ENCODE results near the gene PVALEF.

PVALEF gene

DNA sequence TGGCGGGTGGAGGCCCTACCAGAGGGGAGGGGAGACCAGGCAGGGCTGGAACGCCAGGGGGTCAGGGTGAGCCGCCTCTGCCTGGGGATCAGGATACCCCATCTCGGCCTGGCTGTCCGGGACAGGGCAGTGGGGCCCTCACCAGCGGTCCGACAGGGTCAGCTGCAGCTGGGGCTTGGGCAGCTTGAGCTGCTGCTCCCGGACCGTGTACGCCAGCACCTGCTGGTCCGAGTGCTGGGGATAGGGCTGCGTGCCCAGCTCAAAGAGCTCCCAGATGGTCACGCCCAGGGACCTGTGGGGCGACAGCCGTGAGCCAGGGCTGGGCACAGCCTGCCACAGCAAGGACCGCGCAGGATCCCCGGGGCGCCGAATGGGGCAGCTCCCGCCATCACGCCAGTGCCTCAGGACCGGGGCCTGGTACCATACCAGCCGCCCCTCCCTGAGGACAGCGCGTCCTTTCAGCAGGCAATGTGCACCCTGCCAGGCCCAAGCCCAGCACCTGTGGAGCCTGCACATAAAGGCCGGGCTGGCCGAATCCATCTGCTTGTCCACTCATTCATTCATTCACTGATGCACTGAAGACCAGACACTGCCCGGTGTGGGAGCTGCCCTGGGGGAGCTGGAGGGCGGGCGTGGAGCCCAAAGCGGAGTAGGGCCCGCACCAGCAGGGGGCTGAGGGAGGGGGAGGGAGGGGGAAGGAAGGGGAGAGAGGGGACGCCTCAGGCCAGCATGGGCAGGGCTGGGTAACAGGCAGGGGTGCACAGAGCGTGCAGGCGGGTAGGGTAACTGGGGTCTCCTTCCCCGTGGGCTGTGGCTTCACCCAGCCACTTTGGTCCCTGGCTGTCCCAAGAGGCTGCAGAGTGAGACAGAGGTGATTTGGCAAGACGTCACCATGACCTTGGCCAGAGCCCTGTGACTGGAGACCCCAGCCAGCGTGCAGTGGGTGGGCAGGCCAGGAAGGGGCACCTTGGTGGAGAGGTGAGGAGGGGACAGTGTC is 42.0 kb upstream of the PVALEF start:
- Histone ChIP-seq H3K4me1 (ENCODE audit: control insufficient read depth, insufficient read depth, low read length) (peaks cover 3% of the 10 kb centered on the region), H3K36me3 (ENCODE audit: control insufficient read depth, insufficient read depth, low read length) (no peaks in the 10 kb centered on the region), H3K27me3 (ENCODE audit: control insufficient read depth, insufficient read depth, low read length) (peaks cover 6% of the 10 kb centered on the region), H3K9ac (ENCODE audit: low read length) (no peak overlapping the region), H3K27ac (ENCODE audit: low read depth, low read length) (no peak overlapping the region), H3K4me3 (ENCODE audit: low read length) (no peak overlapping the region)

- Histone ChIP-seq H3K27ac (ENCODE audit: low read depth, low read length) (no peak overlapping the region), H3K9ac (ENCODE audit: low read length) (no peak overlapping the region), H3K27me3 (ENCODE audit: control insufficient read depth, insufficient read depth, low read length) (no peaks in the 10 kb centered on the region), H3K4me1 (ENCODE audit: control insufficient read depth, insufficient read depth, low read length) (no peaks in the 10 kb centered on the region), H3K36me3 (ENCODE audit: control insufficient read depth, insufficient read depth, low read length) (no peaks in the 10 kb centered on the region), H3K4me3 (ENCODE audit: low read length) (no peak overlapping the region)
Observed at GRCh38 chr17:81124377-81124776, 40.9 kb upstream of the PVALEF start.

- Histone ChIP-seq H3K36me3 (ENCODE audit: control insufficient read depth, insufficient read depth, low read length) (no peaks in the 10 kb centered on the region), H3K27me3 (ENCODE audit: control insufficient read depth, insufficient read depth, low read length) (no peaks in the 10 kb centered on the region), H3K4me3 (ENCODE audit: low read length) (no peak overlapping the region), H3K9ac (ENCODE audit: low read length) (no peak overlapping the region), H3K27ac (ENCODE audit: low read depth, low read length) (no peak overlapping the region), H3K4me1 (ENCODE audit: control insufficient read depth, insufficient read depth, low read length) (no peaks in the 10 kb centered on the region)
Observed at GRCh38 chr17:81125573-81126081, 39.7 kb upstream of the PVALEF start.

- H3K27me3 ChIP-seq (ENCODE audit: control insufficient read depth, insufficient read depth, low read length): no peaks in the 10 kb centered on the region
- H3K27ac ChIP-seq (ENCODE audit: low read depth, low read length): no peak overlapping the region
- H3K9ac ChIP-seq (ENCODE audit: low read length): no peak overlapping the region
- H3K4me3 ChIP-seq (ENCODE audit: low read length): no peak overlapping the region
- H3K36me3 ChIP-seq (ENCODE audit: control insufficient read depth, insufficient read depth, low read length): no peaks in the 10 kb centered on the region
- no peaks in the 10 kb centered on the region for H3K4me1 ChIP-seq (ENCODE audit: control insufficient read depth, insufficient read depth, low read length)
Observed at GRCh38 chr17:81126281-81127132, 38.8 kb upstream of the PVALEF start.

DNA sequence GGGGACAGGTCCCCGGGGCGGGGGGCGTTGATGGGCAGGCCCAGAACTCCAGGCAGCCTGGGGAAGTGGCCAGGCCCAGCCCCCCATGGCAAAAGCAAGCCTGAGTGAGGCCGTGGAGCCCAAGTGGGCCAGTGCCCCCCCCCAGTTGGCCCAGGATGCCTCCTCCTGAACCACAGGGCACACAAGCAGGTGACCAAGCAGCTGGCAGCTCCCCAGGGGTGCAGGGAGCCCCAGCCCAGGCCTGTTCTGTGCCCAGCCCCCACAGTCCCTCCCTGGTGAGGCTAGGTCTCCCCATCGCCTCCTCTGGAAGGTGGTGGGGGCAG is 38.2 kb upstream of the PVALEF start:
- Histone ChIP-seq H3K9ac (ENCODE audit: low read length) (no peak overlapping the region), H3K27ac (ENCODE audit: low read depth, low read length) (no peak overlapping the region), H3K36me3 (ENCODE audit: control insufficient read depth, insufficient read depth, low read length) (no peaks in the 10 kb centered on the region), H3K4me1 (ENCODE audit: control insufficient read depth, insufficient read depth, low read length) (no peaks in the 10 kb centered on the region), H3K27me3 (ENCODE audit: control insufficient read depth, insufficient read depth, low read length) (no peaks in the 10 kb centered on the region), H3K4me3 (ENCODE audit: low read length) (no peak overlapping the region)

DNA sequence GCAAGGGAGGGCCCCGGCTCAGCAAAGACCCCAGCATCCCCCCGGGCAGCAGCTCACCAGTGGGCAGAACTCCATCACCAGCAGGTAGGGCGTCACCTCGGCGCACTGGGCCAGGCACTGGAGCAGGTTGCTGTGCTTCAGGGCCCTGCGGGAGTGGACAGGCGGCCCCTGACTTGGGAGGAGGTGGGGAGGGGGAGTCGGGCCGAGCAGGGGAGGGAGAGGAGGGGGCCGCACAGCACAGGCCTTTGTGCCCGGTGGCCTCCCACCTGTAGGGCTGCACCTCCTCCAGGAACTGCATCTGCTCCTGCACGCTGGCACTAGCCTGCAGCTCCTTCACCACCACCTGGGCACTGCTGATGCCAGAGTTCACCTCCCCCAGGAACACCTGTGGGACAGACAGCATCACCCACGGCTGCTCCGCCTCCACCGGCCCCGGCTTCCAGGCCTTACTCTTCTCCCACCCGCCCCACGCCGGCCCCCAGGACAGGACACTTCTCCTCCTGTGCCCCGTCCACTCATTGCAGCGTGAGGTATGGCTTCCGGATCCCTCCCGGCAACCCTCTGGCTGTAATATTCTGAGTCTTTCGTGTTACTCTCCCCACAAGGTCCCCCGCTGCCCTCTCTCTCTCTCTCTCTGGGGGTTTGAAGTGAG is 37.7 kb upstream of the PVALEF start:
- Histone ChIP-seq H3K4me1 (ENCODE audit: control insufficient read depth, insufficient read depth, low read length) (no peaks in the 10 kb centered on the region), H3K27me3 (ENCODE audit: control insufficient read depth, insufficient read depth, low read length) (no peaks in the 10 kb centered on the region), H3K4me3 (ENCODE audit: low read length) (no peak overlapping the region), H3K9ac (ENCODE audit: low read length) (no peak overlapping the region), H3K36me3 (ENCODE audit: control insufficient read depth, insufficient read depth, low read length) (no peaks in the 10 kb centered on the region), H3K27ac (ENCODE audit: low read depth, low read length) (no peak overlapping the region)

GRCh38 chr17:81128338-81128737 is 37.0 kb upstream of the PVALEF start:
- Histone ChIP-seq H3K27ac (ENCODE audit: low read depth, low read length) (no peak overlapping the region), H3K4me3 (ENCODE audit: low read length) (no peak overlapping the region), H3K9ac (ENCODE audit: low read length) (no peak overlapping the region), H3K4me1 (ENCODE audit: control insufficient read depth, insufficient read depth, low read length) (no peaks in the 10 kb centered on the region), H3K27me3 (ENCODE audit: control insufficient read depth, insufficient read depth, low read length) (no peaks in the 10 kb centered on the region), H3K36me3 (ENCODE audit: control insufficient read depth, insufficient read depth, low read length) (no peaks in the 10 kb centered on the region)

- Histone ChIP-seq H3K4me1 (ENCODE audit: control insufficient read depth, insufficient read depth, low read length) (no peaks in the 10 kb centered on the region), H3K27me3 (ENCODE audit: control insufficient read depth, insufficient read depth, low read length) (no peaks in the 10 kb centered on the region), H3K9ac (ENCODE audit: low read length) (no peak overlapping the region), H3K36me3 (ENCODE audit: control insufficient read depth, insufficient read depth, low read length) (no peaks in the 10 kb centered on the region), H3K27ac (ENCODE audit: low read depth, low read length) (no peak overlapping the region), H3K4me3 (ENCODE audit: low read length) (no peak overlapping the region)
Observed at GRCh38 chr17:81128774-81129173, 36.5 kb upstream of the PVALEF start.

DNA sequence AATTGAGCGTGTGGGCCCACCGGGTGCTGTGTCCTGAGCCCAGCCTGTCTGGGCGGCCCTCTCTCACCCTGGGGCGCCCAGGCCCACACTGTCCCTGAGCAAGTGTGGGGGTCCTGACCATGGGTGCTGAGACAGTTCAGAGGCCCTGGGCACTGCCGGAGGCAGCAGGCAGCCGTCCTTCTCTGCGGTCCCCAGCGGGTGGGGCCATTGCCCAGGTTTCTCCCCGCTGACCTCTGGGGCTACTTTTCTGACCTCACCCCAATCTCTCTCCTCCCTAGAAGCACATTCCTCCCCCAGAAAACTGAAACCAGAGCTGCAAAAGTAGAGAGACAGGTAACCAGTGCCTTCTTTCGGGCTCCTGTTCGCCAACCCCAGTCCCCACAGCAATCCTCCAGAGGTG is 36.0 kb upstream of the PVALEF start:
- Histone ChIP-seq H3K36me3 (ENCODE audit: control insufficient read depth, insufficient read depth, low read length) (no peaks in the 10 kb centered on the region), H3K9ac (ENCODE audit: low read length) (no peak overlapping the region), H3K27ac (ENCODE audit: low read depth, low read length) (no peak overlapping the region), H3K27me3 (ENCODE audit: control insufficient read depth, insufficient read depth, low read length) (no peaks in the 10 kb centered on the region), H3K4me3 (ENCODE audit: low read length) (no peak overlapping the region), H3K4me1 (ENCODE audit: control insufficient read depth, insufficient read depth, low read length) (no peaks in the 10 kb centered on the region)

DNA sequence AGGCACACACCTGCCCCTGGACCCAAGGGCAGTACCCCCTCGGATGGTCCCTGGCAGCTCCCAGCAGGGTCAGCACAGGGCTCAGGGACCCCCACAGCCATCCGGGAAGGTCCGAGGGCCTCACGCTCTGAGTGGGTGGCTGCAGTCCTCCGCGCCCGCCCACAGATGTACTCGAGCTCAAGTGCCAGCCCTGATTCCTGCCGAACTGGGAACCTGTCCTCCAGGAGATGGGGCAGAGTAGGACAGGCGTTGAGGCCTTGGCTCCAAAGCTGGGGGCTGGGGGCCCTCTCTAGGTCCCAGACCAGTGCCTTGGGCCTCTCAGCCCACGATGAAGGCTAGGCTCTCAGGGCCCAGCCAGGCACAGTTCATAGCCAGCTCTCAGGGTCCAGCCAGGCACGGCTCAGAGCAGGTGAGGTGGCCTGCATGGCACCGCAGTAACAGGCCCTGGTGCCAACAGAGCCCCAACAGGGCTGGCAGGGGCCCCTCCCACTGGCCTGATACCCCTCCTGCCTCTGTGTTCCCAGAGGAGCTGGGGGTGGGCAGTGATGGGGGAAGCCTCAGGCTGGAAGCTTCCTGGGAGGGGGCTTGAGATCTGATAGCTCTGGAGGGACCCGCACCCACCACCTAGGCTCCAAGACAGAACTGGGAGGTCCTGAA is 35.5 kb upstream of the PVALEF start:
- Histone ChIP-seq H3K27me3 (ENCODE audit: control insufficient read depth, insufficient read depth, low read length) (no peaks in the 10 kb centered on the region), H3K9ac (ENCODE audit: low read length) (no peak overlapping the region), H3K36me3 (ENCODE audit: control insufficient read depth, insufficient read depth, low read length) (no peaks in the 10 kb centered on the region), H3K4me1 (ENCODE audit: control insufficient read depth, insufficient read depth, low read length) (no peaks in the 10 kb centered on the region), H3K27ac (ENCODE audit: low read depth, low read length) (peak overlapping the region; percentile 40), H3K4me3 (ENCODE audit: low read length) (no peak overlapping the region)

DNA sequence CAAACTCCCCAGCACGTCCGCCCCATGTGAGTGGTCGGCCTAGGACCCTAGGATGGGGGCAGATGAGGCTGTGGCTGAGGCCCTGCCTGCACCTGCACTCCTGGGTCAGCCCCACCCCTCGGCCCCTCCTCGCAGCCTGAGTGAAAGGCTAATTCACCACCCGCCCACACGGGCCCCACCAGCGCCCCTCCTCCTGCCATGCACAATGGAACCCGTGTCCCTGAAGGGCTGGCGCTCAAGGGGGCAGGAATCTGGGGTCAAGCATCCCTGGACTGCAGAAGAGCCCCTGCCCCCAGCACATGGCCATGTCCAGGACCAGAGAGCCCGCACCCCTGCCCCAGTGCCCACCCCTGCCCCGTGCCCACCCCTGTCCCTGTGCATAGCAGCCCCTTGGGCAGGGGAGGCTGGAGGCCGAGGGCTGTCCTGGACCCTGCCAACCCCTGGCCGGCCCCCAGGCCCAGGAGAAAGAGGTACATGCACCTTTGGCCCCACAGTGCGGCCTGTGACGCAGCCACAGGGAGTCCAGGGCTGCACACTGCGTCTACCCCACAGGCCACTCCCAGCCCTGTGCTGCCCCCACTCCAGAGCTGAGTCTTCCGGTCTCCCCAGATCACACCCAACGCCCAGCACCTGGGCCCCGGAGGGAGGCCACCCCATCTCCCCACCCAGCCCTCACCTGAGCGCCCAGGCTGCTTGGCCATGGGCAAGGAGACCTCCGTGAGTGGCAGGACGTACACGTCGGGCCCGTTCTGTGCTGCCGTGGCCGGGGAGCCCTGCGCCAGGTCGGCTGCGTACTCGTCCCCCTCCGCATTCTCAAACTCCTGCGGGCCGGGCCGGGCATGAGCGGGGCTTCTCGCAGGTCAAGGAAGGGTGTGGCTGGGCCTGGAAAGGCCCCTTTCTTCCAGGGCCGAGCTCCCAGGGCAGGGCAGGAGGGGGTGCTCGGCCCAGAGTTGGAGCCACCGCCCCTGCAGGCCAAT is 34.6 kb upstream of the PVALEF start:
- no peaks in the 10 kb centered on the region for H3K36me3 ChIP-seq (ENCODE audit: control insufficient read depth, insufficient read depth, low read length)
- H3K9ac ChIP-seq (ENCODE audit: low read length): no peak overlapping the region
- H3K27ac ChIP-seq (ENCODE audit: low read depth, low read length): peak overlapping the region; percentile 40
- H3K4me3 ChIP-seq (ENCODE audit: low read length): no peak overlapping the region
- no peaks in the 10 kb centered on the region for H3K4me1 ChIP-seq (ENCODE audit: control insufficient read depth, insufficient read depth, low read length)
- H3K27me3 ChIP-seq (ENCODE audit: control insufficient read depth, insufficient read depth, low read length): no peaks in the 10 kb centered on the region
